AG09319 (cell line): Measurements from ENCODE around the gene DRD1.
"Not testable (repeated sequence)": the region's sequence is repeated elsewhere in the genome, so short reads cannot be mapped to it uniquely, and the experiment has no call there.

ENCODE experiments used
- DNase-seq: peaks from one replicate; pipeline ENCODE4 v3.0.0-alpha.2; 2010; ENCODE audit warnings: low read depth; ENCODE audit errors: extremely low read depth
- TF ChIP-seq, protein P1 (sequence below): IDR thresholded peaks from 2 replicates; pipeline ENCODE4 v1.5.1; 2011; ENCODE audit warnings: low read depth, mild to moderate bottlenecking, inconsistent platforms, low read length, moderate library complexity

Gene DRD1

GRCh38 chr5:175447571-175447970, 3.6 kb upstream of the DRD1 start:
- TF ChIP-seq, protein P1, sequence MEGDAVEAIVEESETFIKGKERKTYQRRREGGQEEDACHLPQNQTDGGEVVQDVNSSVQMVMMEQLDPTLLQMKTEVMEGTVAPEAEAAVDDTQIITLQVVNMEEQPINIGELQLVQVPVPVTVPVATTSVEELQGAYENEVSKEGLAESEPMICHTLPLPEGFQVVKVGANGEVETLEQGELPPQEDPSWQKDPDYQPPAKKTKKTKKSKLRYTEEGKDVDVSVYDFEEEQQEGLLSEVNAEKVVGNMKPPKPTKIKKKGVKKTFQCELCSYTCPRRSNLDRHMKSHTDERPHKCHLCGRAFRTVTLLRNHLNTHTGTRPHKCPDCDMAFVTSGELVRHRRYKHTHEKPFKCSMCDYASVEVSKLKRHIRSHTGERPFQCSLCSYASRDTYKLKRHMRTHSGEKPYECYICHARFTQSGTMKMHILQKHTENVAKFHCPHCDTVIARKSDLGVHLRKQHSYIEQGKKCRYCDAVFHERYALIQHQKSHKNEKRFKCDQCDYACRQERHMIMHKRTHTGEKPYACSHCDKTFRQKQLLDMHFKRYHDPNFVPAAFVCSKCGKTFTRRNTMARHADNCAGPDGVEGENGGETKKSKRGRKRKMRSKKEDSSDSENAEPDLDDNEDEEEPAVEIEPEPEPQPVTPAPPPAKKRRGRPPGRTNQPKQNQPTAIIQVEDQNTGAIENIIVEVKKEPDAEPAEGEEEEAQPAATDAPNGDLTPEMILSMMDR = no peak
- DNase-seq = no peak

GRCh38 chr5:175446378-175446777, 2.4 kb upstream of the DRD1 start:
- DNase-seq = not testable (repeated sequence)

GRCh38 chr5:175444905-175445456, 999 bp upstream of the DRD1 start:
- DNase-seq = no peak
- TF ChIP-seq, protein P1 = no peak

GRCh38 chr5:175443514-175444059, 395 bp downstream of the DRD1 start:
- TF ChIP-seq, protein P1 = no peak
- no peak for DNase-seq

GRCh38 chr5:175438234-175438857, 5.6 kb downstream of the DRD1 start:
- no peak for DNase-seq
- TF ChIP-seq, protein P1 = no peak

GRCh38 chr5:175436359-175436758, 7.6 kb downstream of the DRD1 start:
- no peak for DNase-seq
- TF ChIP-seq, protein P1 = no peak

GRCh38 chr5:175434800-175435199, 9.2 kb downstream of the DRD1 start:
- no peak for DNase-seq
- TF ChIP-seq, protein P1 = no peak

GRCh38 chr5:175427762-175428161, 16.2 kb downstream of the DRD1 start:
- TF ChIP-seq, protein P1 = no peak
- DNase-seq = no peak

GRCh38 chr5:175424594-175424993, 19.4 kb downstream of the DRD1 start:
- not testable (repeated sequence) for DNase-seq
